Activated naive CD4-positive, alpha-beta T cell treated with Interleukin-2 at 50 U/mL for 16 hours (primary cell): Measurements from ENCODE around the gene CYTH4.

ENCODE experiments used
- DNase-seq: peaks from one replicate; pipeline ENCODE4 v3.0.0-alpha.2; 2020

CYTH4 gene

GRCh38 chr22:37331034-37331428, 48.7 kb downstream of the CYTH4 start:
- no peak for DNase-seq

- DNase-seq, result no peak
Observed at GRCh38 chr22:37331856-37332536, 49.7 kb downstream of the CYTH4 start.

GRCh38 chr22:37333724-37334460, 51.6 kb downstream of the CYTH4 start:
- no peak for DNase-seq

- DNase-seq, result no peak
Observed at GRCh38 chr22:37334461-37334858, 52.2 kb downstream of the CYTH4 start.

GRCh38 chr22:37334859-37335805, 52.8 kb downstream of the CYTH4 start:
- no peak for DNase-seq

GRCh38 chr22:37335806-37336199, 53.5 kb downstream of the CYTH4 start:
- no peak for DNase-seq

GRCh38 chr22:37336579-37336978, 54.3 kb downstream of the CYTH4 start:
- no peak for DNase-seq

GRCh38 chr22:37337204-37337943, 55.1 kb downstream of the CYTH4 start:
- DNase-seq, result no peak

GRCh38 chr22:37338539-37339246, 56.4 kb downstream of the CYTH4 start:
- DNase-seq, result no peak

GRCh38 chr22:37340331-37341262, 58.3 kb downstream of the CYTH4 start:
- DNase-seq, result no peak

GRCh38 chr22:37342065-37342464, 59.8 kb downstream of the CYTH4 start:
- no peak for DNase-seq

GRCh38 chr22:37343348-37343747, 61.0 kb downstream of the CYTH4 start:
- DNase-seq, result no peak

- DNase-seq, result no peak
Observed at GRCh38 chr22:37343863-37344734, 61.8 kb downstream of the CYTH4 start.

- DNase-seq, result no peak
Observed at GRCh38 chr22:37344735-37345449, 62.6 kb downstream of the CYTH4 start.

GRCh38 chr22:37345863-37346504, 63.7 kb downstream of the CYTH4 start:
- no peak for DNase-seq

GRCh38 chr22:37346505-37346895, 64.2 kb downstream of the CYTH4 start:
- DNase-seq, result no peak

- DNase-seq, result no peak
Observed at GRCh38 chr22:37349043-37349814, 66.9 kb downstream of the CYTH4 start.

GRCh38 chr22:37351232-37351631, 68.9 kb downstream of the CYTH4 start:
- DNase-seq, result no peak
